ENCODE measurements around the gene PPIG. TPM values are rescaled to one million over a fixed set of nuclear protein-coding genes. Genes with fewer than 3 reads are reported as not detected.
A peak's percentile ranks its signal among the peaks of the same experiment; 100 is the strongest.
"Not testable (repeated sequence)": the region's sequence is repeated elsewhere in the genome, so short reads cannot be mapped to it uniquely, and the experiment has no call there.

Gene PPIG
- polyA plus RNA-seq, 4 donors = 33.5 to 72.9 (median 50.8) TPM

DNA sequence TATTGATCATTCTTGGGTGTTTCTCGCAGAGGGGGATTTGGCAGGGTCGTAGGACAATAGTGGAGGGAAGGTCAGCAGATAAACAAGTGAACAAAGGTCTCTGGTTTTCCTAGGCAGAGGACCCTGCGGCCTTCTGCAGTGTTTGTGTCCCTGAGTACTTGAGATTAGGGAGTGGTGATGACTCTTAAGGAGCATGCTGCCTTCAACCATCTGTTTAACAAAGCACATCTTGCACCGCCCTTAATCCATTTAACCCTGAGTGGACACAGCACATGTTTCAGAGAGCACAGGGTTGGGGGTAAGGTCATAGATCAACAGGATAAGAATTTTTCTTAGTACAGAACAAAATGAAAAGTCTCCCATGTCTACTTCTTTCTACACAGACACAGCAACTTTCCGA lies 9.6 kb upstream of the PPIG start:
- not testable (repeated sequence) for H3K4me1 ChIP-seq (ENCODE audit: control insufficient read depth in 3 of 3, insufficient read depth in 2 of 3, low read depth in 1 of 3, low read length in 2 of 3); DNase-seq; H3K27me3 ChIP-seq (ENCODE audit: control insufficient read depth in 3 of 3, insufficient read depth in 3 of 3, low read length in 3 of 3); H3K27ac ChIP-seq (ENCODE audit: low read depth in 1 of 3, low read length in 2 of 3); FAIRE-seq; H3K9me3 ChIP-seq (ENCODE audit: control insufficient read depth in 2 of 2, insufficient read depth in 1 of 2, low read depth in 1 of 2, low read length in 1 of 2); H3K36me3 ChIP-seq (ENCODE audit: control insufficient read depth in 3 of 3, insufficient read depth in 2 of 3, low read depth in 1 of 3, low read length in 3 of 3); H3K4me3 ChIP-seq (ENCODE audit: low read depth in 1 of 3, low read length in 3 of 3)
- WGBS, 3 donors = 66 to 82% (median 75%) methylated on average over 4 to 5 of the region's 5 CpGs

DNA sequence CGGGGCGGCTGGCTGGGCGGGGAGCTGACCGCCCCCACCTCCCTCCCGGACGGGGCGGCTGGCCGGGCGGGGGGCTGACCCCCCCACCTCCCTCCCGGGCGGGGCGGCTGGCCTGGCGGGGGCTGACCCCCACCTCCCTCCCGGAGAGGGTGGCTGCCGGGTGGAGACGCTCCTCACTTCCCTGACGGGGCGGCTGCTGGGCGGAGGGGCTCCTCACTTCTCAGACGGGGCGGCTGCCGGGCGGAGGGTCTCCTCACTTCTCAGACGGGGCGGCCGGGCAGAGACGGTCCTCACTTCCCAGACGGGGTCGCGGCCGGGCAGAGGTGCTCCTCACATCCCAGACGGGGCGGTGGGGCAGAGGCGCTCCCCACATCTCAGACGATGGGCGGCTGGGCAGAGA lies 8.9 kb upstream of the PPIG start:
- not testable (repeated sequence) for DNase-seq; H3K4me3 ChIP-seq (ENCODE audit: low read depth in 1 of 3, low read length in 3 of 3); H3K9me3 ChIP-seq (ENCODE audit: control insufficient read depth in 2 of 2, insufficient read depth in 1 of 2, low read depth in 1 of 2, low read length in 1 of 2); H3K27ac ChIP-seq (ENCODE audit: low read depth in 1 of 3, low read length in 2 of 3); H3K27me3 ChIP-seq (ENCODE audit: control insufficient read depth in 3 of 3, insufficient read depth in 3 of 3, low read length in 3 of 3); H3K36me3 ChIP-seq (ENCODE audit: control insufficient read depth in 3 of 3, insufficient read depth in 2 of 3, low read depth in 1 of 3, low read length in 3 of 3); FAIRE-seq; H3K4me1 ChIP-seq (ENCODE audit: control insufficient read depth in 3 of 3, insufficient read depth in 2 of 3, low read depth in 1 of 3, low read length in 2 of 3)
- 91 to 100% (median 98%) methylated on average over 3 to 29 of the region's 36 CpGs for WGBS, 3 donors

DNA sequence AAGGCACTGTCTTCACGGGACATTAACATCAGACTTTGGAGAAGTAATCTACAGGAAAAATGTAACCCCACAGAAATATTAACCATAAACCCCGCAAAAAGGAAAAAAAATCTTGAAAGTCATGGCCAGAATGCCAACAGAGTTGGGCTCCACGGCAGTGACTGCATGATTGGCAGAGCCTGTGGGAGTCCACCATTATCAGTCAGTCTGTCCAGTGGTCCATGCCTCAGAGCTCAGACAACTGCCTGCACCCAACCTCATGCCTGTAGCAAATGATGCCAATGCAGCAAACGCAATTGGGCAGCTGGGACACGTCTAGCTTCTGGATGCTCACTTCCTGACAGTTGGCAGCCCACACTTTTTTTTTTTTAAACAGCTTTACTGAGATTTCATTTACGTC lies 5.1 kb upstream of the PPIG start:
- no peak overlapping the region for H3K27ac ChIP-seq (ENCODE audit: low read depth in 1 of 3, low read length in 2 of 3)
- H3K4me3 ChIP-seq (ENCODE audit: low read depth in 1 of 3, low read length in 3 of 3) = no peak overlapping the region
- no peaks in the 10 kb centered on the region for H3K36me3 ChIP-seq (ENCODE audit: control insufficient read depth in 3 of 3, insufficient read depth in 2 of 3, low read depth in 1 of 3, low read length in 3 of 3)
- DNase-seq = no peak
- WGBS, 3 donors = 56 to 61% (median 60%) methylated on average over 6 of the region's 6 CpGs
- H3K9me3 ChIP-seq (ENCODE audit: control insufficient read depth in 2 of 2, insufficient read depth in 1 of 2, low read depth in 1 of 2, low read length in 1 of 2) = peaks cover 0 to 6% of the 10 kb centered on the region in 2 donors
- peaks cover 0 to 2% (median 0%) of the 10 kb centered on the region in 3 donors for H3K27me3 ChIP-seq (ENCODE audit: control insufficient read depth in 3 of 3, insufficient read depth in 3 of 3, low read length in 3 of 3)
- no peaks in the 10 kb centered on the region for H3K4me1 ChIP-seq (ENCODE audit: control insufficient read depth in 3 of 3, insufficient read depth in 2 of 3, low read depth in 1 of 3, low read length in 2 of 3)
- FAIRE-seq = no peak

GRCh38 chr2:169582552-169583266 lies 1.4 kb upstream of the PPIG start:
- WGBS, 3 donors = 97 to 98% (median 97%) methylated on average over 10 of the region's 10 CpGs
- not testable (repeated sequence) for H3K27ac ChIP-seq (ENCODE audit: low read depth in 1 of 3, low read length in 2 of 3); H3K9me3 ChIP-seq (ENCODE audit: control insufficient read depth in 2 of 2, insufficient read depth in 1 of 2, low read depth in 1 of 2, low read length in 1 of 2); H3K4me3 ChIP-seq (ENCODE audit: low read depth in 1 of 3, low read length in 3 of 3); H3K27me3 ChIP-seq (ENCODE audit: control insufficient read depth in 3 of 3, insufficient read depth in 3 of 3, low read length in 3 of 3); DNase-seq; H3K4me1 ChIP-seq (ENCODE audit: control insufficient read depth in 3 of 3, insufficient read depth in 2 of 3, low read depth in 1 of 3, low read length in 2 of 3); H3K36me3 ChIP-seq (ENCODE audit: control insufficient read depth in 3 of 3, insufficient read depth in 2 of 3, low read depth in 1 of 3, low read length in 3 of 3); FAIRE-seq

DNA sequence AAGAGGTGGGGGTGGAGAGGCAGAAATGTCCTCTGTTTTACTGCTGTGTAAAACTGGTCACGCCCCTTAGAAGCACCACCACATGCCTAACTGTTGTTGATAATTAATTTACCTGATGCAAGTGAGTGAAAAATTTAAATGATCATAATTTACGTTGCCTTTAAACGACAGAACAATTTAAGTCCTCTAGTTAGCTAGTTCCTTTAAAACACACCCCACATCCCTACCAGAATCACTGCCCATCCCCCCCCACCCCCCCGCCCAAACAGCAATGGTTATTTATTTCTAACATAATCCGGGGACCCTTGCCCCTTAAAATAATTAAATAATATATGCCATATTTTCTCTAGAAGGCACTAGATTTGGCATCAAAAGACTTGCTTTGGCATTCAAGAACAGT lies 633 bp upstream of the PPIG start:
- peaks cover 0 to 4% (median 0%) of the 10 kb centered on the region in 3 donors for H3K36me3 ChIP-seq (ENCODE audit: control insufficient read depth in 3 of 3, insufficient read depth in 2 of 3, low read depth in 1 of 3, low read length in 3 of 3)
- WGBS, 3 donors = 94 to 97% (median 96%) methylated on average over 5 of the region's 5 CpGs
- H3K9me3 ChIP-seq (ENCODE audit: control insufficient read depth in 2 of 2, insufficient read depth in 1 of 2, low read depth in 1 of 2, low read length in 1 of 2) = peaks cover 0 to 6% of the 10 kb centered on the region in 2 donors
- FAIRE-seq (no peak), DNase-seq (no peak)
- H3K27me3 ChIP-seq (ENCODE audit: control insufficient read depth in 3 of 3, insufficient read depth in 3 of 3, low read length in 3 of 3) = peaks cover 0 to 2% (median 0%) of the 10 kb centered on the region in 3 donors
- peaks cover 0 to 3% (median 0%) of the 10 kb centered on the region in 3 donors for H3K4me1 ChIP-seq (ENCODE audit: control insufficient read depth in 3 of 3, insufficient read depth in 2 of 3, low read depth in 1 of 3, low read length in 2 of 3)
- no peak overlapping the region for H3K4me3 ChIP-seq (ENCODE audit: low read depth in 1 of 3, low read length in 3 of 3)
- peak overlapping the region in 1 of 3 donors; percentile 98 for H3K27ac ChIP-seq (ENCODE audit: low read depth in 1 of 3, low read length in 2 of 3)

GRCh38 chr2:169585673-169586072 lies 1.5 kb downstream of the PPIG start:
- Histone ChIP-seq H3K9me3 (ENCODE audit: control insufficient read depth in 2 of 2, insufficient read depth in 1 of 2, low read depth in 1 of 2, low read length in 1 of 2) (peaks cover 0 to 6% of the 10 kb centered on the region in 2 donors), H3K4me3 (ENCODE audit: low read depth in 1 of 3, low read length in 3 of 3) (peak overlapping the region in 2 of 3 donors; percentile 86 to 88), H3K4me1 (ENCODE audit: control insufficient read depth in 3 of 3, insufficient read depth in 2 of 3, low read depth in 1 of 3, low read length in 2 of 3) (peaks cover 0 to 3% (median 0%) of the 10 kb centered on the region in 3 donors), H3K27me3 (ENCODE audit: control insufficient read depth in 3 of 3, insufficient read depth in 3 of 3, low read length in 3 of 3) (no peaks in the 10 kb centered on the region), H3K36me3 (ENCODE audit: control insufficient read depth in 3 of 3, insufficient read depth in 2 of 3, low read depth in 1 of 3, low read length in 3 of 3) (peaks cover 0 to 9% (median 0%) of the 10 kb centered on the region in 3 donors), H3K27ac (ENCODE audit: low read depth in 1 of 3, low read length in 2 of 3) (peak overlapping the region in 1 of 3 donors; percentile 98)
- 3 to 7% (median 5%) methylated on average over 7 of the region's 7 CpGs for WGBS, 3 donors
- DNase-seq (no peak), FAIRE-seq (no peak)

GRCh38 chr2:169590804-169591203 lies 6.7 kb downstream of the PPIG start:
- FAIRE-seq (no peak), DNase-seq (no peak)
- 78 to 89% (median 85%) methylated on average over 8 of the region's 8 CpGs for WGBS, 3 donors
- no peaks in the 10 kb centered on the region for H3K27me3 ChIP-seq (ENCODE audit: control insufficient read depth in 3 of 3, insufficient read depth in 3 of 3, low read length in 3 of 3)
- H3K4me1 ChIP-seq (ENCODE audit: control insufficient read depth in 3 of 3, insufficient read depth in 2 of 3, low read depth in 1 of 3, low read length in 2 of 3) = peaks cover 0 to 3% (median 0%) of the 10 kb centered on the region in 3 donors
- H3K4me3 ChIP-seq (ENCODE audit: low read depth in 1 of 3, low read length in 3 of 3) = no peak overlapping the region
- H3K27ac ChIP-seq (ENCODE audit: low read depth in 1 of 3, low read length in 2 of 3) = no peak overlapping the region
- peaks cover 0 to 9% (median 0%) of the 10 kb centered on the region in 3 donors for H3K36me3 ChIP-seq (ENCODE audit: control insufficient read depth in 3 of 3, insufficient read depth in 2 of 3, low read depth in 1 of 3, low read length in 3 of 3)
- H3K9me3 ChIP-seq (ENCODE audit: control insufficient read depth in 2 of 2, insufficient read depth in 1 of 2, low read depth in 1 of 2, low read length in 1 of 2) = no peaks in the 10 kb centered on the region

- not testable (repeated sequence) for H3K9me3 ChIP-seq (ENCODE audit: control insufficient read depth in 2 of 2, insufficient read depth in 1 of 2, low read depth in 1 of 2, low read length in 1 of 2); H3K4me3 ChIP-seq (ENCODE audit: low read depth in 1 of 3, low read length in 3 of 3); DNase-seq; H3K4me1 ChIP-seq (ENCODE audit: control insufficient read depth in 3 of 3, insufficient read depth in 2 of 3, low read depth in 1 of 3, low read length in 2 of 3); H3K27me3 ChIP-seq (ENCODE audit: control insufficient read depth in 3 of 3, insufficient read depth in 3 of 3, low read length in 3 of 3); FAIRE-seq; H3K27ac ChIP-seq (ENCODE audit: low read depth in 1 of 3, low read length in 2 of 3)
- WGBS, 3 donors = 82 to 91% (median 85%) methylated on average over 7 of the region's 7 CpGs
- H3K36me3 ChIP-seq (ENCODE audit: control insufficient read depth in 3 of 3, insufficient read depth in 2 of 3, low read depth in 1 of 3, low read length in 3 of 3) = peaks cover 0 to 19% (median 0%) of the 10 kb centered on the region in 3 donors
These were observed 12.4 kb downstream of the PPIG start for GRCh38 chr2:169596546-169596945.

All from small intestine (tissue), 7 donors.